ENCODE measurements around the gene TMEM131. TPM values are rescaled to one million over a fixed set of nuclear protein-coding genes. Genes with fewer than 3 reads are reported as not detected.

TMEM131 gene
- total RNA-seq, 1 donor from 2014 or later = 59.4 TPM

GRCh38 chr2:97739020-97739892 is 256.5 kb downstream of the TMEM131 start:
- no peaks in the 10 kb centered on the region for H3K27me3 ChIP-seq
- no peaks in the 10 kb centered on the region for H4K20me1 ChIP-seq (ENCODE audit: low read depth)
- no peaks in the 10 kb centered on the region for H3K9me3 ChIP-seq (ENCODE audit: low read depth)
- H3K4me1 Mint-ChIP-seq = peaks cover 5% of the 10 kb centered on the region
- no peak overlapping the region for H3K4me3 Mint-ChIP-seq
- TF ChIP-seq CTCF (IDR thresholded peaks at IDR 0.05) (no peak), EZH2phosphoT487 (IDR thresholded peaks at IDR 0.05) (no peak), EZH2 (IDR thresholded peaks at IDR 0.05) (no peak)
- no peak overlapping the region for H3K27ac Mint-ChIP-seq
- no peaks in the 10 kb centered on the region for H3F3A ChIP-seq (ENCODE audit: low read depth)
- H2AFZ ChIP-seq (replicated peaks) = no peak overlapping the region
- no peak overlapping the region for H3K27ac ChIP-seq
- H3K27me3 Mint-ChIP-seq (ENCODE audit: insufficient read depth, low read depth) = peaks cover 5% of the 10 kb centered on the region
- no peaks in the 10 kb centered on the region for H3K4me1 ChIP-seq
- DNase-seq (ENCODE audit: low spot score) = no peak
- H3K4me3 ChIP-seq = no peak overlapping the region
- H3K79me2 ChIP-seq (ENCODE audit: low read depth) = no peaks in the 10 kb centered on the region
- H3K36me3 ChIP-seq = no peaks in the 10 kb centered on the region
- no peaks in the 10 kb centered on the region for H3K9me3 Mint-ChIP-seq
- no peak overlapping the region for H3K9ac ChIP-seq
- H3K4me2 ChIP-seq = no peak overlapping the region
- H3K36me3 Mint-ChIP-seq = peaks cover 4% of the 10 kb centered on the region

GRCh38 chr2:97738179-97739019 is 257.3 kb downstream of the TMEM131 start:
- Histone ChIP-seq H3K9me3 (ENCODE audit: low read depth) (no peaks in the 10 kb centered on the region), H3K4me3 (no peak overlapping the region), H3K27ac (no peak overlapping the region), H3F3A (ENCODE audit: low read depth) (no peaks in the 10 kb centered on the region), H3K36me3 (no peaks in the 10 kb centered on the region), H3K79me2 (ENCODE audit: low read depth) (no peaks in the 10 kb centered on the region), H2AFZ (replicated peaks) (no peak overlapping the region), H3K4me1 (no peaks in the 10 kb centered on the region), H4K20me1 (ENCODE audit: low read depth) (no peaks in the 10 kb centered on the region), H3K4me2 (no peak overlapping the region), H3K9ac (no peak overlapping the region), H3K27me3 (no peaks in the 10 kb centered on the region)
- Mint-ChIP-seq H3K4me3 (peak overlapping the region; percentile 25), H3K27me3 (ENCODE audit: insufficient read depth, low read depth) (peaks cover 5% of the 10 kb centered on the region), H3K9me3 (no peaks in the 10 kb centered on the region), H3K36me3 (no peaks in the 10 kb centered on the region), H3K27ac (peak overlapping the region; percentile 9), H3K4me1 (peaks cover 5% of the 10 kb centered on the region)
- TF ChIP-seq CTCF (IDR thresholded peaks at IDR 0.05) = no peak
- no peak for DNase-seq (ENCODE audit: low spot score)

GRCh38 chr2:97737421-97738178 is 258.1 kb downstream of the TMEM131 start:
- no peak overlapping the region for H3K4me3 ChIP-seq
- H2AFZ ChIP-seq (replicated peaks) = no peak overlapping the region
- Mint-ChIP-seq H3K4me1 (peaks cover 2% of the 10 kb centered on the region), H3K4me3 (no peak overlapping the region), H3K9me3 (no peaks in the 10 kb centered on the region), H3K27ac (no peak overlapping the region), H3K36me3 (no peaks in the 10 kb centered on the region), H3K27me3 (ENCODE audit: insufficient read depth, low read depth) (peaks cover 5% of the 10 kb centered on the region)
- H3K27me3 ChIP-seq = no peaks in the 10 kb centered on the region
- no peaks in the 10 kb centered on the region for H3F3A ChIP-seq (ENCODE audit: low read depth)
- H3K9ac ChIP-seq = no peak overlapping the region
- no peak overlapping the region for H3K27ac ChIP-seq
- no peak overlapping the region for H3K4me2 ChIP-seq
- H3K79me2 ChIP-seq (ENCODE audit: low read depth) = no peaks in the 10 kb centered on the region
- H3K4me1 ChIP-seq = no peaks in the 10 kb centered on the region
- no peaks in the 10 kb centered on the region for H4K20me1 ChIP-seq (ENCODE audit: low read depth)
- no peaks in the 10 kb centered on the region for H3K36me3 ChIP-seq
- H3K9me3 ChIP-seq (ENCODE audit: low read depth) = no peaks in the 10 kb centered on the region
- no peak for DNase-seq (ENCODE audit: low spot score)
- TF ChIP-seq EZH2 (IDR thresholded peaks at IDR 0.05) (no peak), CTCF (IDR thresholded peaks at IDR 0.05) (no peak), EZH2phosphoT487 (IDR thresholded peaks at IDR 0.05) (no peak)
